Ovary (tissue), 3 donors: ENCODE data around the gene CADM2.

ENCODE experiments used
- EP300 ChIP-seq: sonication (generic); formaldehyde crosslinking; IDR thresholded peaks from one replicate; pipeline ENCODE4 v1.6.1; 2017; ENCODE audit warnings: antibody characterized with exemption
- POLR2A ChIP-seq: fragments of 450-650 bp; IDR thresholded peaks from one replicate; pipeline ENCODE4 v1.6.1; 2017; ENCODE audit warnings: antibody characterized with exemption, mild to moderate bottlenecking, moderate library complexity
- TF ChIP-seq, protein P1 (sequence below), 3 donors: fragments of 450-650 bp in 2 of 3; fragments of 200-600 bp in 1 of 3; IDR thresholded peaks; one replicate each; pipeline versions ENCODE4 v1.5.1 to v1.8.0; 2016 to 2022; ENCODE audit warnings: antibody characterized with exemption in 3 of 3, mild to moderate bottlenecking in 1 of 3
- donor health status: DM: no; HTN: no; CAD: no.

DNA sequence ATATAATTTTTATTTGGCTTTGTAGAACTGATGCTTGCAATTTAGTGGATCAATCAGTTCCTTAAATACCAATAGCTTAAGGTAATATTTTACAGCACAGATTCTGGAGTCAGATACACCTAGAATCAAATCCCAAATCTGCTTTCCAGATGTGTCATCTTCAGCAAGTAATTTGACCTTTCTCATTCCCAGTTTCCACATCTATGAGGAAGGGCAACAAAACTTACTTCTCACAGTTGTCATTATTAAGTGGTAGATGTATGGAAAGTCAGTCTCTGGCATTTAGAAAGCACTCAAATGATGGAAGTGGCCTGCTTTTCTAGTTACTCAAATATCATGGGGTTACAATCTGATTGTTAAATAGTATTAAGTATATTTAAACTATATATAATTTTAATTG is 767.0 kb downstream of the CADM2 start:
- TF ChIP-seq, protein P1, sequence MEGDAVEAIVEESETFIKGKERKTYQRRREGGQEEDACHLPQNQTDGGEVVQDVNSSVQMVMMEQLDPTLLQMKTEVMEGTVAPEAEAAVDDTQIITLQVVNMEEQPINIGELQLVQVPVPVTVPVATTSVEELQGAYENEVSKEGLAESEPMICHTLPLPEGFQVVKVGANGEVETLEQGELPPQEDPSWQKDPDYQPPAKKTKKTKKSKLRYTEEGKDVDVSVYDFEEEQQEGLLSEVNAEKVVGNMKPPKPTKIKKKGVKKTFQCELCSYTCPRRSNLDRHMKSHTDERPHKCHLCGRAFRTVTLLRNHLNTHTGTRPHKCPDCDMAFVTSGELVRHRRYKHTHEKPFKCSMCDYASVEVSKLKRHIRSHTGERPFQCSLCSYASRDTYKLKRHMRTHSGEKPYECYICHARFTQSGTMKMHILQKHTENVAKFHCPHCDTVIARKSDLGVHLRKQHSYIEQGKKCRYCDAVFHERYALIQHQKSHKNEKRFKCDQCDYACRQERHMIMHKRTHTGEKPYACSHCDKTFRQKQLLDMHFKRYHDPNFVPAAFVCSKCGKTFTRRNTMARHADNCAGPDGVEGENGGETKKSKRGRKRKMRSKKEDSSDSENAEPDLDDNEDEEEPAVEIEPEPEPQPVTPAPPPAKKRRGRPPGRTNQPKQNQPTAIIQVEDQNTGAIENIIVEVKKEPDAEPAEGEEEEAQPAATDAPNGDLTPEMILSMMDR (IDR thresholded peaks at IDR 0.05): no peak
- TF ChIP-seq EP300 (no peak), POLR2A (no peak)
